Ovary (tissue), 3 donors: Measurements from ENCODE around the gene NAGK.
"Not testable (repeated sequence)": the region's sequence is repeated elsewhere in the genome, so short reads cannot be mapped to it uniquely, and the experiment has no call there.

ENCODE experiments used
- EP300 ChIP-seq: sonication (generic); formaldehyde crosslinking; IDR thresholded peaks from one replicate; pipeline ENCODE4 v1.6.1; 2017; ENCODE audit warnings: antibody characterized with exemption
- POLR2A ChIP-seq: fragments of 450-650 bp; IDR thresholded peaks from one replicate; pipeline ENCODE4 v1.6.1; 2017; ENCODE audit warnings: antibody characterized with exemption, mild to moderate bottlenecking, moderate library complexity
- TF ChIP-seq, protein P1 (sequence below), 3 donors: fragments of 450-650 bp in 2 of 3; fragments of 200-600 bp in 1 of 3; IDR thresholded peaks; one replicate each; pipeline versions ENCODE4 v1.5.1 to v1.8.0; 2016 to 2022; ENCODE audit warnings: antibody characterized with exemption in 3 of 3, mild to moderate bottlenecking in 1 of 3
- donor health status: DM: no; HTN: no; CAD: no.

DNA sequence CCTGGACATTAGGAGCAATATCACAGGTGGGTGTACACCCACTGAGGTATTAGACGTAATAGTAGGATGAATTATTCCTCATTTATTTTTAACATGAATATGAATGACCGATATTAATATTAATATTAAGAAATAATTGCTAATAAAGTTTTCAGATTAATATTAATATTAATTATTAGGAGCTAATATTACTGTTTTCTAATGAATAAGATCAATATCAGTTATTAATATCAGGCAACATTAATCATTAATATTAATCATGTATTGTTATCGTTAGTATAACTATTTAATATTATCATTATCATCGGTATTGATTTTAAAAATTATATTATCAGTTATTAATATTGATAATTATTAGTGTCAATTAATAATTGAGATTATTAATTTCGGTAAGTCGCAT, 48.5 kb upstream of the NAGK start:
- TF ChIP-seq, protein P1, sequence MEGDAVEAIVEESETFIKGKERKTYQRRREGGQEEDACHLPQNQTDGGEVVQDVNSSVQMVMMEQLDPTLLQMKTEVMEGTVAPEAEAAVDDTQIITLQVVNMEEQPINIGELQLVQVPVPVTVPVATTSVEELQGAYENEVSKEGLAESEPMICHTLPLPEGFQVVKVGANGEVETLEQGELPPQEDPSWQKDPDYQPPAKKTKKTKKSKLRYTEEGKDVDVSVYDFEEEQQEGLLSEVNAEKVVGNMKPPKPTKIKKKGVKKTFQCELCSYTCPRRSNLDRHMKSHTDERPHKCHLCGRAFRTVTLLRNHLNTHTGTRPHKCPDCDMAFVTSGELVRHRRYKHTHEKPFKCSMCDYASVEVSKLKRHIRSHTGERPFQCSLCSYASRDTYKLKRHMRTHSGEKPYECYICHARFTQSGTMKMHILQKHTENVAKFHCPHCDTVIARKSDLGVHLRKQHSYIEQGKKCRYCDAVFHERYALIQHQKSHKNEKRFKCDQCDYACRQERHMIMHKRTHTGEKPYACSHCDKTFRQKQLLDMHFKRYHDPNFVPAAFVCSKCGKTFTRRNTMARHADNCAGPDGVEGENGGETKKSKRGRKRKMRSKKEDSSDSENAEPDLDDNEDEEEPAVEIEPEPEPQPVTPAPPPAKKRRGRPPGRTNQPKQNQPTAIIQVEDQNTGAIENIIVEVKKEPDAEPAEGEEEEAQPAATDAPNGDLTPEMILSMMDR (IDR thresholded peaks at IDR 0.05), result not testable (repeated sequence)
- TF ChIP-seq POLR2A, EP300: not testable (repeated sequence)
